GM12873 (cell line): Measurements from ENCODE around the gene ESYT3.

Experiments
- CTCF ChIP-seq: IDR thresholded peaks from 2 replicates; pipeline ENCODE4 v1.5.1; 2012; ENCODE audit warnings: low read depth, mild to moderate bottlenecking, moderate library complexity, low read length, control low read depth; ENCODE audit not compliant: insufficient read depth; ENCODE audit errors: missing control alignments

Gene ESYT3

GRCh38 chr3:138492980-138493675, 58.7 kb downstream of the ESYT3 start:
- TF ChIP-seq CTCF: no peak

- no peak for TF ChIP-seq CTCF
Observed at GRCh38 chr3:138493804-138494606, 59.6 kb downstream of the ESYT3 start.

GRCh38 chr3:138494607-138494929, 60.2 kb downstream of the ESYT3 start:
- no peak for TF ChIP-seq CTCF

- TF ChIP-seq CTCF: no peak
Observed at GRCh38 chr3:138496436-138496835, 62.0 kb downstream of the ESYT3 start.

GRCh38 chr3:138497021-138497420, 62.6 kb downstream of the ESYT3 start:
- no peak for TF ChIP-seq CTCF

- no peak for TF ChIP-seq CTCF
Observed at GRCh38 chr3:138497851-138498250, 63.4 kb downstream of the ESYT3 start.

- TF ChIP-seq CTCF: no peak
Observed at GRCh38 chr3:138498991-138499390, 64.6 kb downstream of the ESYT3 start.
